ENCODE results near the gene REPS2.

- TF ChIP-seq, protein P1, sequence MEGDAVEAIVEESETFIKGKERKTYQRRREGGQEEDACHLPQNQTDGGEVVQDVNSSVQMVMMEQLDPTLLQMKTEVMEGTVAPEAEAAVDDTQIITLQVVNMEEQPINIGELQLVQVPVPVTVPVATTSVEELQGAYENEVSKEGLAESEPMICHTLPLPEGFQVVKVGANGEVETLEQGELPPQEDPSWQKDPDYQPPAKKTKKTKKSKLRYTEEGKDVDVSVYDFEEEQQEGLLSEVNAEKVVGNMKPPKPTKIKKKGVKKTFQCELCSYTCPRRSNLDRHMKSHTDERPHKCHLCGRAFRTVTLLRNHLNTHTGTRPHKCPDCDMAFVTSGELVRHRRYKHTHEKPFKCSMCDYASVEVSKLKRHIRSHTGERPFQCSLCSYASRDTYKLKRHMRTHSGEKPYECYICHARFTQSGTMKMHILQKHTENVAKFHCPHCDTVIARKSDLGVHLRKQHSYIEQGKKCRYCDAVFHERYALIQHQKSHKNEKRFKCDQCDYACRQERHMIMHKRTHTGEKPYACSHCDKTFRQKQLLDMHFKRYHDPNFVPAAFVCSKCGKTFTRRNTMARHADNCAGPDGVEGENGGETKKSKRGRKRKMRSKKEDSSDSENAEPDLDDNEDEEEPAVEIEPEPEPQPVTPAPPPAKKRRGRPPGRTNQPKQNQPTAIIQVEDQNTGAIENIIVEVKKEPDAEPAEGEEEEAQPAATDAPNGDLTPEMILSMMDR (IDR thresholded peaks at IDR 0.05; ENCODE audit: insufficient read depth, low read depth, low read length): no peak
- no peak for TF ChIP-seq EZH2 (IDR thresholded peaks at IDR 0.05; ENCODE audit: insufficient read depth, low read length)
Measured at GRCh38 chrX:17170973-17171372, 224.5 kb downstream of the REPS2 start.

Measured in astrocyte (in vitro differentiated cells and primary cell).